Stimulated activated CD4-positive, alpha-beta T cell treated with anti-CD3 and anti-CD28 coated beads, Interleukin-15, amount 100 ng/mL, for 1 hour (primary cell): ENCODE measurements around the gene ERC2.

Experiments
- DNase-seq, 2 donors: peaks; one replicate each; pipeline ENCODE4 v3.0.0-alpha.2; 2020; ENCODE audit warnings: low read depth in 1 of 2, low spot score in 1 of 2

The ERC2 gene

DNA sequence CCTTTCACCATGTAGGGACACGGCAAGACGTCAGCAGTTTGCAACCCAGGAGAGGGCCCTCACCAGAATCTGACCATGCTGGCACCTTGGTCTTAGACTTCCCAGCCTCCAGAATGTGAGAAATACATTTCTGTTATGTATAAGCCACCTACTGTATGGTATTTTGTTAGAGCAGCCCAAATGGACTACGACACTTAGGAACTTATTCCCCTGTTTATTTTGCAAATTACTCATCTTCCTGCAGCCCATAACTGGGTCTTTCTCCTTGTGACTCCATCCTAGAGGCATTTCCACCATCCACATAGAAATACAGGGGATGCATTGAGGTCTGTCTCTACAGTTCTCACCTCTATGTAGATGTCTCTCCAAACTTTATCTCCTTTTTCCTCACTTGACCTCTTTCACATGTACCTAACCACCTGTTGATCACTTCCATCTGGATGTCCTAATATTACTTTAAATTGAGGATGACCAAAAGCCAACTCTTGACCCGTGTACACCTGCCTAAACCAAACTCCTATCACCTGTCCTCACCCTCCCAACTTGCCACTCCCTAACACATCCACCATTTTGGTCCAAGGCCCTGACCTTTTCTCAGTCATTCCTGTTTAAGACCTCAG lies 575.1 kb downstream of the ERC2 start:
- DNase-seq, result no peak

DNA sequence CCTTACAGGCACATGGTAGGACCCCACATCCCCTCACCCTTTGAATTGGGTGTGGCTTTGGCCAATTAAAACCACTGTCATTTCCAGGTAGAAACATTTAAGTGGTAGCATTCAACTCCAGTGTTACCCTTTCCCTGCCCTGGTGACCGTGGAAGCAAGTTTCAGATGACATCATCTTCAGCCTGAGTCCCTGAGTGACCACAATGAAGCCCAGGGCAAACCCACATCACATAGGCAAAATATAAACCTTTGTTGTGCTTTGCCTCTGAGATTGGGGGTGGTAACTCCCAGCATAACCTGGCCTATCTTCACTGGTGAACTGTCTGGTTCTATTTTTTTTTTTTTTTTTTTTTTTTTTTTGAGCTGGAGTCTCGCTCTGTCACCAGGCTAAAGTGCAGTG lies 577.2 kb downstream of the ERC2 start:
- no peak for DNase-seq

DNA sequence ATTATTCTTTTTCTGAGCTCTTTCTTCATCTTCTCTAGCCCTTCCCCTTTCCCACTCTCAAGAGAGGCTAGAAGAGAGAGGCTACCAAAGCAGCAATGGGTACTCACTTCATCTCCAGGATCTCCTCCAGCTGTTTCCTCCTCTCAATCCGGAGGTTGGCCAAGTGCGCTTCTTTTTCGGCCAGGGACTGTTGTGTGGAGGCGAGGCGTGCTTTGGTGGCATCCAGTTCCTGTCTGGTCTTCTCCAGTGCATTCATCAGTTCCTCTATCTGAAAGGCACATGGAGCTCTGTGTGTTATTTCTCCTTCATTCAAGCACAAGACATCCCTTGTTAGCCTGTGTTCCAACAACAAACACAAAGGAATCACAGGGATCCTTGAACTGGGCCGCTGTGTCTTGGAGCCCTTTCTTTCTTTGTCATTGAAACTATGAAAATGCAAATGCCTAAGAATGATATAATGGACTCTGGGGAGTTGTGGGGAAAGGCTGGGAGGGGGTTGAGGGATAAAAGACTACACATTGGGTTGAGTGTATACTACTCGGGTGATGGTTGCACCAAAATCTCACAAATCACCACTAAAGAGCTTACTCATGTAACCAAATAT lies 579.9 kb downstream of the ERC2 start:
- no peak for DNase-seq

DNA sequence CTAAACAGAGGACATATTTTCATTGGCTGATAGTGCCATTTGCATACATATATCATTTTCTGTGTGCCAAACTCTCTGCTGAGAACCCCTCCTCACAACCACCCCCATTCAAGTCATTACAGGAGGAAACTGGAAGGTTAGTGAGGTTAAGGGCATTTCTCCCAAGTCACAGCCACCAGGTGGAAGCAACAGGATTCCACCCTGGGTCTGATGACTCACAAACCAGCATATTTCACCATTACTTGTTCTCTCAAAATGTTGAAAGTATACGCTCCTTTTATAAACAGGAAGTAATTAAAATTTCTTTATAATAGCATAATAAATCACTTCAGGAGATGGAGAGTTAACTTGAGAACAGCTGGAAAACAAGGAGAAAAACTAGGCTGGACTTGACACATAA lies 582.5 kb downstream of the ERC2 start:
- no peak for DNase-seq

DNA sequence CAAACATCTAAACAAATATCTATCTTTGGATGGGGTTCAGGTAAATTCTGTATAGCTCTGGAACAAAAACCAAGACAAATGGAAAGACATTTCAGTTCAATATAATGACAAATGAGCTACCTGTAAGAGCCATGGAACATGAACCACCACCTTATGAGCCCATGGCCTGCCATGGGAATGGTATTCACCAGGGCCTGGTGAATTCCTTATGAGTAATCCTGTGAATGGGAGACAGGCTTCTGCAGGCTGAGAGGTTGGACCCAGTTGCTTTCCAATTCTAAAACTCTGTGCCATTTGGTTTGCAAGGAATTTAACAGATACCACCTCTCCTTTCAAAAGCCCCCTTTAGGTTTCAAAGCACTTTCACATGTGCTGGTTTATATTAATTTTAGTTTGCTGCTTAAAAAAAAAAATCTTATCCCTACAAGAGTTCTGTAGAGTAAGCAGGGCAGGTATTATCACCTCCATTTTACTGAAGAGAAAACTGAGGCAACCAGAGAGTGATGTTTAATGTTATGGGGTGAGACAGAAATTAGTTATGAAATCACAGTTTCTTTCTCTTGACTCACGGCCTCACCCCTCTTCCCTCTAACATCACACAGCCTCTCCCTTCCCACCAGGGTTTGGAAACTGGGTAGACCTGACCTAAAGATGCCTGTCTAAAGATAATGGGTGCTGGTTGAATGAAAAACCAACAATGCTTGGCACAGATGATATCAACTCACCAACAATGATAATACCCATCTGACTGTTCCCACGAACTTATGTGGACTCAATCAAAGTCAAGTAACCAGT lies 583.6 kb downstream of the ERC2 start:
- no peak for DNase-seq

DNA sequence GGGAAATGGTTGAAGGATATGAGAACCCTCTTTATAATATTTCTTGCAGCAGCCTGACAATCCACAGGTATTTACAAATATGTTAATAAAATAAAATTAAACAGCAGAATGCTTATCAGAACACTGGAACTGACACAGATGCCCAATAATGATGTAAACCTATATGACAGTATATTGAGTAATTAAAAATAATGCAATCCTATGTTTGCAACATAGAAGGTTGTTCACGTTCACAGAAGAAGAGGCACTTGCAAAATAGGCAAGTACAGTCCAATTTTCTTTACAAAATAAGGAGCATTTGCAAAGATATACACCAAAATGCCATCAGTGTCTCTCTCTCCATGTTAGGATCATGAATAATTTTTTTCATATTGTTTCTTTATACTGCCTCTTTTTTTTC lies 584.2 kb downstream of the ERC2 start:
- DNase-seq, result no peak

DNA sequence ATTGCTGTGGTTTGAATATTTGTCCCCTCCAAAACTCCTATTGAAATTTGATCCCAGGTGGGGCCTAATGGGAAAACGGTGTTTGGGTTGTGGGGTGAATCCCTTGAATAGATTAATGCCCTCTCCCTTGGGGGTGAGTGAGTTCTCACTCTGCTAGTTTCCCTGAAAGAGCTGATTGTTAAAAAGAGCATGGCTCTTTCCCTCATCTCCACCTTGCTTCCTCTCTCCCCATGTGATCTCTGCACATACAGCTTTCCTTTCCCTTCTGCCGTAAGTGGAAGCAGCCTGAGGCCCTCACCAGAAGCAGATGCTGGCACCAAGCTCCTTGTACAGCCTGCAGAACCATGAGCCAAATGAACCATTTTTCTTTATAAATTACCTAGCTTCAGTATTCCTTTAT lies 586.3 kb downstream of the ERC2 start:
- DNase-seq, result no peak

DNA sequence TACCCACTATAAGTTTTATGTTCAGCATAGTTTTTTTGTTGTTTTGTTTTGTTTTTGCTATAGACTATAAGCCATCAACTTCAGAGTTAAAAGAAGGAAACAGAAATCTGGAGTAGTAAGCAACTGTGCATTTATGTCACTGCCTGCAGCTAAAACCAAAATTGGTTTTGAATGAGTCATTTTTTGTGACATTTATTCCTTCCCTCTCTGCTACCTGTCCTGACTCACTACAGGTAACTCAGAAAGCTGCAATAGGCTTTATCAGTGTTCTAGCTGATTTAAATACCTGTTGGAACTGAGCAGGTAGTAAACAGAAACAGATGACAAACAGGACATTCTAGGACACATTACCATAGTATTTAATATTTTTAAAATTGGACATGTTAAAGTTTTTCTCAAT lies 587.9 kb downstream of the ERC2 start:
- no peak for DNase-seq

DNA sequence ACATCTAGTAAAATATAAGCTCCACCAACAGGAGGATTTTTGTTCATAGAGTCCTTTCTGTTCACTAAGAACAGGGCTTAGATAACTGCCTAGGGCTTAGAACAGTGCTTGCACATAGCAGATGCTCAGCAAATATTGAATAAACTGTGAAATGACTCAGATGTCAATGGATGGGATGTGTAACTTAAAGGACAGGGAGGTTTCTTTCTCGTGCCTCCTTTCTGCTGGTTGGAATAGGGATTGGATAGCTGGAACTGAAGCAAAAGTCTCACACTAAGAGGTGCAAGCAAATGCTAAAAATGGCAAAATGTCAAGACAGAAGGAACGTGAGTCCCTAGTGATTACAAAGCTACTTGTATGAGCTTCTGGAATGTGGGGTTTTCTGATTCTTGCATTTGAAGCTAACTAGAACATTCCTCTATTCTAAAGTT lies 588.4 kb downstream of the ERC2 start:
- no peak for DNase-seq

DNA sequence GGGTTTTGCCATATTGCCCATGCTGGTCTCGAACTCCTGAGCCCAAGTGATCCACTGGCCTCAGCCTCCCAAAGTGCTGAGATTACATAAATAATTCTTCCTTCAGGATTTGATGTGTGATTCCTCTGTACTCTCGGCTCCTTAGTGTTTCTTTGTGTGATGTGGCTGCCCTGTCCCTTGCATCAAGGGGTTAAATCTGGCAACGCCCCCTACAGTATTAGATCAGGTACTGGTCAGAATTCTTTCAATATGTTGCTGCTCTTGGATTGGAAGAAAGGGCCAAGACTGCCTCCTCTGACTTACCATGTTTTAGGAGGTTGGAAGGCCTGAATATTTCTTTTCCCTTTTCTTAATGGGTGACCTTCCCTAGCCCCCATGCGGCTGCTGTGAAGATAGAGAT lies 590.6 kb downstream of the ERC2 start:
- no peak for DNase-seq

DNA sequence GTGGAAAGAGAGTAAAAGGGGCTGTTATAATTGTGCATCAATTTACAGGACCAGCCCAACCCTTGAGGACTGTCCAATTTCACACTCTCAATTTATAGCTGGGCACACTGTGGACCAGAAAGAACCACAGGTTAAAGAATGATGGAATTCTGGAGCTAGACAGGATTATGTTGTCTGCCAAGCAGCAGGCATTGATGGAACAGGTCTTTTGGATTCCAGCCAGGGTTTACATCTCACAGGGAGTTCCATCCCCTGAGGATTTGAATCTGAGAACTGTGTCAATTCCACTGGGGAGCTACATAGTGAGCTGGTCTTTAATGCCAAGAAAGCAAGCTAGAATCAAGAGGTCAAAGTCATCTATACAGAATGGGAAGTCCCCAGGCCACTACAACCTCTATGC lies 591.7 kb downstream of the ERC2 start:
- DNase-seq, result no peak

DNA sequence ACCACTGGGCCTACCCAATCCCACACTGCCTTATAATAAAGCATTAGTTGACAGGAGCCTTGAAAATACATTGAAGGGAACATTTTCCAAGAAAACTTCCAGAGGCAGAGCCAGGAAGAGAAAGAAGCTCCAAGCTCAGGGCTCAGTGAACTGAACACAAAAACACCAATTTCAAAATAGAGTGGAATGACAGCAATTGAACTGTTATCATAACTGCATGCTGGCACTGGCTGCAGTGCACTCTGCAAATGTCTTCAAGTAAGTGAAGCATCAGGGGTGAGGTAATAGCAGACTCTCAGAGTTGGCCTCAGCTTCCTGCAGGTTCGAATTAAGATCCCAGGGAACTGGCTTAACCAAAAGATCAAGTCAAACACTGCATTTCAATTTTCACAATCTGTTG lies 593.2 kb downstream of the ERC2 start:
- DNase-seq, result no peak

DNA sequence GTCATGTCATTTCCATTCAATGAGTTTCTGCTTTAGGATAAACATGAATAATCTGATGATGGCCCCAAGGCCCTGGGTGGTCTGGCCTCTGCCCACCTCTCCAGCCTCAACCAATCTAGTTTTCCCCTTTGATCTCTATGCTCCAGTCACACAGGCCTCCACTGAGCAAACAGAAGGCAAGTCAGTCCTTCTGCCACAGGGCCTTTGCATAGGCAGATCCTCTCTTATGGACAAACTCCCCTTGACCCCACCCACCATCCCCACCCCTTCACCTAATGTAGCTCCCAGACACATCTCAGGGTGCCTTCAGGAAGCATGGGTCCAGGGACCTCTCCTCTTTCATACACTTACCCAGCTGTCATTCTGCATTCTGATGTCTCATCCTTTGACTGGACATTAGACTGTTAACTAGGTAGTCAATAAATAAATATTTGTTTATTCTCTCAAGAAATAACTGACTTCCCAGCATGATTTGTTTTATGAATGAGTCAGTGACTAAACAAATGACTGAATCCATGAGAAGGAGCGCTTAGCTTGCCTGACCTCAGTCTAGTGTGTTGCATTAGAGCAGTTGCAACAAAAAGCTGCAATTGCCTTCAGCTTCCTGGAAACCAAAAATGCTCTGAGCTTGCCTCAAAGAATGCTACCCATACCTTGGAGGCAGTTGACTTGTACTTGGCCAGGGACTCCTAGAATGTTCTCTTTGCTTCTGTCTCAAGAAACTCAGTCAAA lies 594.6 kb downstream of the ERC2 start:
- no peak for DNase-seq

DNA sequence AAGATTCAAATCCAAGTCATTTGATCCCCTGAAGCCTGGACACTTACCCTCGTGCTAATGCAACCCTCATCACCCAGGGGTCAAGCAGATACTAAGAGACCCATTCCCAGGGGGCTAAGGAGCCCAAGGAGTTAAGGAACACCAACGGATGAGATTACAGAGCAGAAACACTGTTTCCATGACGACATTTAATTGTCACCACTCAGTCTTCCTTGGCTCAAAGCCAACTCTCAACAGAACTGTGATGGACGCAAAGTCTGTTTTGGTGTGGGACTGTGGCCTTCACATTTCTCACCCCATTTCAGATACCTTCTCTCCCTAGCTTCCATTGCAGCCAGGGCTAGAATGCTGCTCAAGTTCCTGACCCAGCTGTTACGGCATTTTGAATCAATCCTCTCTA lies 597.7 kb downstream of the ERC2 start:
- DNase-seq, result no peak

DNA sequence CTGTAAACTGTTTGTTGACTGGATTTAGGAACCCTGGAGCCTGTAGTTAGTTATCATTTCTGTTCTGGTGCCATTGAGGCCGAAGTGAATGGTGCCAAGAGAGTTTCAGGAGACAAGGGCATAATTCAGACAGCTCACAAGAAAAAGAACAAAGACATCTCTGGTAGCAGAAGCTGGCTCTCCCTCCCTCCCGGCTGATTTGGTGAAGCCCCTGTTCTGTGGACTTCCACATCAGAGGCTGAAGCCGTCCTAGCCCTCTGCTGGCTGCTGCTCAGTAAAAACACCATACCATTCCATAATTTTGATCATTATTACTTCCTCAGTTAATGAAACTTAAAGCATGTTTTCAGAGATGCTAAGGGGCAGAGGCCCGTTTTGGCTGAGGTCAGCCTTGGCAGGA lies 599.9 kb downstream of the ERC2 start:
- no peak for DNase-seq

DNA sequence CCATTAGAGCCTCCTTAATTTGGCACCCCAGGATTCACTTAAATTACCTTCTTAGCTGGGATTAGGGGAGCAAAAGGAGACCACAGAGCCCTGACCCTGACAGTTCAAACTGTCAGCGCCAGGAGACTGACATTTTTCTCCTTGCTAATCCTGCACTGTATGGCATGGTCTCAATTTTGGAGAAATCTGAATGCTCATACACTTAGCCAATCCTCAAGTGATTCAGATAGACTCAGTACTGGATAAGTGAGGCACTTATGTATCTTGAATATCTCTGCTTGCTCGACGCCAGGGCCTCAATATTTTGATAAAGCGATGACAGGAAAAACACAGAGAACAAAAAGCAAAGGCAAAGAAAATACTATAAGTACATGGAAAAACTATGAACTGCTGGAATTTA lies 605.2 kb downstream of the ERC2 start:
- DNase-seq, result no peak

DNA sequence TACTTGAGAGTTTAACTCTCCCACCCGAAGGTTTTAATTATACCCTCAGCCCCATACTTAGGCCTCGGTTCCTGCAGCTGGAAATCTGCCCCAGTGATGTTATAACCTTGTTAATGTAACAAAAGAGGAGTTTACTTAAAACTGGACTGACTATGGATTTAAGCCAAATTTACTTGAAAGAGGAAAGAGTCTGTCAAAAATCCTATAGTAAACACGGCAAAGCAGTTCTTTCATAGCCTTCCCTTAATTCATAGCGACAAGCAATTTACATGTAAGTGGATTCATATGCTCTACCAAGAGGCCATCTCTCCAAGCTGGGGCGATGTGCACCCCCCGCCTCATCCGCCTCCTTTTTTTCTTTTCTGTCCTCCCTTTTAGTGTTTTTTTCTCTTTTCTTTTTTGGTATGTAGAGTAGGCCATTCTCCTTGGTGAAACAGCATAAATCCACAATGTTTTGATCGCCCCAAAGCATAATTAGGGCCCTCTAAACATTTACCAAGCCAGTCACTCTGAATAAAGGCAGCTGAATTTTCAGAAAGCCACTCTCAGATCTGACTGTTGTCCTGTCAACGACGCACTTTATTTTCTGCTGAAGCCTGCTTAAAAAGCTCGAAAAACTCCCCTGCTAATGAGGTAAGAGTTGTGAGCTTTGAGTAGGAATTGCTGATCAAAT lies 608.1 kb downstream of the ERC2 start:
- no peak for DNase-seq

DNA sequence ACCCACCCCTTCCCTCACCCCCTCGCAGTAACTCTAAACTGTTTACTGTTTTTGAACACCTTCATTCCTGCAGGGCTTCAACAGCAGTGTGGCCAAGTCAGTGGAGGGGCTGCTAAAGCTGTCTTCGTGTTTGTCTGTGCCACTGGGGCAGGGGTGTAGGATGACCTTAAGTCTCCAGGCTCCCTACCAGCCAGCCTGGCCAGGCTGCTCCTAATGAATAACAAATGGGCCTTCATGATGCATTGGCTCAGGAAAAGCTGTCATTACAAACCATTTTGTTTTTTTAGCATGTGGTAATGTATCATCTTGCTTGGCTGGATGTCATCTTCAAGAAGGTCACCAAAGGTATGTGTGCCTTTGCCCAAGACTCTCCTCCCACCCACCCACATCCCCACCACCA lies 609.0 kb downstream of the ERC2 start:
- no peak for DNase-seq

DNA sequence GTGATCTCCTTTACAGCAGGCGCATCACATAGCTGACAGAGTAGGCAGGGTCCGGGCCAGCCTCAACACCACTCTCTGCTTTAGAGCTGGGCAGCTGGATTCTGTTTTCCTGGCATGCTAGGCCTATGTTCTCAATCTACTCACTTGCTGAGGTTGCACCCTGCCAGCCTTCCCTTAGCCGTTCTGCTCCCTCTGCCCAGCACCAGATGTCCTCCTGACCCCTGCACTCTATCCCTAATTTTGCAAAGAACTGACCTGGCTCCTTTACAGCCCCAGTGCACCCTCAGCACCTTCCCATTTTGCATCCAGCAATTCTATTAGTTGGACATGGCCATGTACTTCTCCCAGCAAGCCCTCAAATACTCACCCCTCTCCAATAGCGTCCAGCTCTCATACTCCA lies 609.5 kb downstream of the ERC2 start:
- DNase-seq, result no peak

DNA sequence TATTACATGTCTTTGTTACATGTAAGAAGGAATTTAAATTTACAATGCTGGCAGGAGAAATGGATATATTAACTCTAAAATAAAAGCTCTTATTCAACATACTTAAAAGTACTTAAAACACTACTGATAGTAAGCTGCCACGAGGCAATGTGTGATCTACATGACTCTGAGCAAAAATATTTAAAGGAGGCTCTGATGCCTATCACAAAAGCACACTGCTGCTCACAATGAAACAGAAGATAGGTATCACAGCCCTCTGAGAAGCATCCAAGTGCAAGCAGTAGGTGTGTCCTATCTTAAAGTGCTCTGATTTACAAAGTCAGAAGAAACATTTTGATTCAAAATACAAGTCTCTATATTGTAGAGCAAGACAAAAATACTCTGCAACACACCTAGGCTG lies 610.0 kb downstream of the ERC2 start:
- no peak for DNase-seq

DNA sequence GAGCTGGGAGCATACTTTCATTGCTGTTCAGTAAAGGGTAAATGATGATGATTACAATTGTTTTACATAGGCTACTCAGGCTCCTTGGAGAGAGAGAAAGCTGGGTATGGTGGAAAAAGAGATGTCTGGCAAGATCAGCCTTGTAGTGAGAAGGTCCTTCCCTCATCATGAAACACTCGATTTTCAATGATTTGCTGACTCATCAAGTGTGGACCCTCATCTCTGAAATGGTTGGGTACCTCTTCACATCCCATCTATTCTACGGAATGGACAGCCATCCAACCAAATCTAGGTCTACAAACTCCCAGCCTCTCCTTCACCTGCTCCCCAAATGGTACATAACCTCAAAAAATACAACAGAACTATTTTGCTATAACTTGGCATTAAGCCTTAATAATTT lies 610.6 kb downstream of the ERC2 start:
- DNase-seq, result no peak
